Tibial nerve (tissue), 4 donors: ENCODE results near the gene PARD3B.

Source experiments
- CTCF ChIP-seq, 5 experiments: fragments of 200-600 bp in 3 of 5; fragments of 450-650 bp in 2 of 5; sonication (generic) in 3 of 5; IDR thresholded peaks; one replicate each; pipeline ENCODE4 v1.5.1; 2016 to 2019; ENCODE audit warnings: antibody characterized with exemption in 5 of 5, mild to moderate bottlenecking in 3 of 5, moderate library complexity in 2 of 5
- EP300 ChIP-seq, 2 donors: sonication (generic); formaldehyde crosslinking; IDR thresholded peaks; one replicate each; pipeline ENCODE4 v1.6.1; 2017; ENCODE audit warnings: antibody characterized with exemption in 2 of 2, mild to moderate bottlenecking in 1 of 2
- POLR2A ChIP-seq, 2 donors: fragments of 450-650 bp; IDR thresholded peaks; one replicate each; pipeline ENCODE4 v1.6.1; 2017; ENCODE audit warnings: antibody characterized with exemption in 2 of 2, mild to moderate bottlenecking in 2 of 2, moderate library complexity in 2 of 2

- no peak for TF ChIP-seq POLR2A (IDR thresholded peaks at IDR 0.05)
- no peak for TF ChIP-seq CTCF (IDR thresholded peaks at IDR 0.05)
- TF ChIP-seq EP300 (IDR thresholded peaks at IDR 0.05) = no peak
Observed at GRCh38 chr2:205656461-205656860, 1111.2 kb downstream of the PARD3B start.
